Transverse colon (tissue), 4 donors: ENCODE results near the gene HNMT. TPM values are rescaled to one million over a fixed set of nuclear protein-coding genes. Genes with fewer than 3 reads are reported as not detected.

Source experiments
- DNase-seq: peaks from one replicate; pipeline ENCODE4 v3.0.0-alpha.2; 2019
- H3K27ac ChIP-seq, 4 donors: fragments of 200-600 bp; sonication (generic); 2 replicates each; pipeline ENCODE4 v1.5.1; 2016 to 2018; ENCODE audit warnings: inconsistent platforms in 4 of 4
- H3K27me3 ChIP-seq: fragments of 200-600 bp; sonication (generic); 2 replicates; pipeline ENCODE4 v1.5.1; 2017; ENCODE audit warnings: inconsistent platforms
- H3K36me3 ChIP-seq, 4 donors: fragments of 200-600 bp; sonication (generic); 2 replicates each; pipeline ENCODE4 v1.5.1; 2017 to 2019; ENCODE audit warnings: inconsistent platforms in 4 of 4
- H3K4me1 ChIP-seq, 4 donors: fragments of 200-600 bp; sonication (generic); 2 replicates each; pipeline ENCODE4 v1.5.1; 2017 to 2020; ENCODE audit warnings: inconsistent platforms in 4 of 4
- H3K4me3 ChIP-seq, 4 donors: fragments of 200-600 bp; sonication (generic); 1 replicate in 1 of 4; 2 replicates in 3 of 4; pipeline versions ENCODE4 v1.5.1 to v1.6.1; 2017 to 2019; ENCODE audit warnings: inconsistent platforms in 4 of 4
- H3K9me3 ChIP-seq, 2 donors: fragments of 200-600 bp; sonication (generic); 2 replicates each; pipeline ENCODE4 v1.5.1; 2017 to 2019; ENCODE audit warnings: inconsistent platforms in 2 of 2
- EP300 ChIP-seq: sonication (generic); formaldehyde crosslinking; IDR thresholded peaks from one replicate; pipeline ENCODE4 v1.6.1; 2017; ENCODE audit warnings: antibody characterized with exemption, low read depth
- POLR2A ChIP-seq: fragments of 450-650 bp; IDR thresholded peaks from one replicate; pipeline ENCODE4 v1.6.1; 2016; ENCODE audit warnings: antibody characterized with exemption, mild to moderate bottlenecking, moderate library complexity
- POLR2AphosphoS5 ChIP-seq, 3 donors: sonication (generic); formaldehyde crosslinking; IDR thresholded peaks; one replicate each; pipeline ENCODE4 v1.6.1; 2016; ENCODE audit warnings: antibody characterized with exemption in 3 of 3
- whole genome bisulfite sequencing, 2 donors: methylation state at CpG; one replicate each; pipeline ENCODE4 v1.1.5; 2018; ENCODE audit warnings: low coverage in 1 of 2; 5-methylcytosine and 5-hydroxymethylcytosine counted together
- in situ Hi-C, 4 donors: fragments of 200-750 bp; cut with MboI; loops; one replicate each; pipeline versions ENCODE4 v1.15.0 to v1.15.1; 2017; ENCODE audit warnings: low sequenced_read_pairs in 3 of 4, low pct_ligation_motif_present in 1 of 4, low pct_unique_long_range_greater_than_20kb in 1 of 4
- intact Hi-C: fragments of 100-400 bp; cut with DNase I; formaldehyde crosslinking; loops from one replicate; pipeline ENCODE4 v1.15.1; 2023; ENCODE audit warnings: low total_unique reads
- total RNA-seq, 4 donors: library from RNA; depleted of rRNA; stranded (reverse); fragments of >200 nt; gene quantifications; one replicate each; pipeline ENCODE4 v1.1.0, GENCODE V29; 2016
- TF ChIP-seq, protein P1 (sequence below), 5 experiments: fragments of 200-600 bp in 3 of 5; fragments of 450-650 bp in 2 of 5; sonication (generic) in 3 of 5; IDR thresholded peaks; 1 replicate in 2 of 5; 2 replicates in 3 of 5; pipeline ENCODE4 v1.5.1; 2016 to 2017; ENCODE audit warnings: antibody characterized with exemption in 5 of 5, inconsistent platforms in 3 of 5, mild to moderate bottlenecking in 2 of 5, moderate library complexity in 1 of 5

Gene HNMT
- total RNA-seq, 4 donors from 2014 or later: 36.3 to 64.9 (median 48.4) TPM

DNA sequence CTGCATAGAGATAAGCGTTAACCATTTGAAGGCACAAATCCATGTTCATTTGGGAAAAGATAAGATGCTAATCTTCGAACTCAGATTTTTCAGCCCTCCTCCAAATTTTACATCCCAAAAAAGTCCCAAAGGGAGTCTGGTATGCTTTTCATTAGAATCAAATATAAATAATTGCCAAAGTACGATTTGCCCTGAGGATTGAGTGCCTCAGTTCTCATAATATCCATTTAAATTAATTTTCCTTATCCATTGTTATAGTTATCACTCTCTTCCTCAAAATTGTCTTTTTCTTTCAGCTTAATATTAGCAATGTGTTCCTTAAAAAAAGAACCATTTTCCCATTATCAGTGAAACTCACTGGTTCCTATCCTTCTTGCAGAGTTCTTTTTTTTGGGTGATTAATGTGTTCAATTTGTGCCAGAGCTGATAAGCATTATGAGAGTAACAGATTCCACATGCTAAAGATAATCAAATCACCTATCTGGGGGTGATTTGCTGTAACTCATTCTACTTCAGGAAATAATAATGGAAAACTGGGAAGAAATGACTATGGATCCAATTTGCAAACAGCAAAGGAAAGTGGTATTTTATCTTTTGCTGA, 686 bp downstream of the HNMT start:
- intact Hi-C loops: loop anchor here (10.0 kb wide), 1 partner anchor 1690 kb away; no protein-coding TSS in a partner anchor
- Histone ChIP-seq H3K4me1 (peaks cover 5 to 56% (median 28%) of the 10 kb centered on the region in 4 donors), H3K27me3 (no peaks in the 10 kb centered on the region), H3K36me3 (no peaks in the 10 kb centered on the region), H3K4me3 (peak overlapping the region; percentile 16 to 65 (median 44)), H3K9me3 (no peaks in the 10 kb centered on the region), H3K27ac (peak overlapping the region; percentile 89 to 91 (median 90))
- DNase-seq: no peak
- WGBS, 2 donors: 20 to 26% methylated on average over 3 of the region's 3 CpGs
- TF ChIP-seq POLR2A (no peak), EP300 (no peak), POLR2AphosphoS5 (IDR thresholded peaks at IDR 0.05) (no peak)
- TF ChIP-seq, protein P1, sequence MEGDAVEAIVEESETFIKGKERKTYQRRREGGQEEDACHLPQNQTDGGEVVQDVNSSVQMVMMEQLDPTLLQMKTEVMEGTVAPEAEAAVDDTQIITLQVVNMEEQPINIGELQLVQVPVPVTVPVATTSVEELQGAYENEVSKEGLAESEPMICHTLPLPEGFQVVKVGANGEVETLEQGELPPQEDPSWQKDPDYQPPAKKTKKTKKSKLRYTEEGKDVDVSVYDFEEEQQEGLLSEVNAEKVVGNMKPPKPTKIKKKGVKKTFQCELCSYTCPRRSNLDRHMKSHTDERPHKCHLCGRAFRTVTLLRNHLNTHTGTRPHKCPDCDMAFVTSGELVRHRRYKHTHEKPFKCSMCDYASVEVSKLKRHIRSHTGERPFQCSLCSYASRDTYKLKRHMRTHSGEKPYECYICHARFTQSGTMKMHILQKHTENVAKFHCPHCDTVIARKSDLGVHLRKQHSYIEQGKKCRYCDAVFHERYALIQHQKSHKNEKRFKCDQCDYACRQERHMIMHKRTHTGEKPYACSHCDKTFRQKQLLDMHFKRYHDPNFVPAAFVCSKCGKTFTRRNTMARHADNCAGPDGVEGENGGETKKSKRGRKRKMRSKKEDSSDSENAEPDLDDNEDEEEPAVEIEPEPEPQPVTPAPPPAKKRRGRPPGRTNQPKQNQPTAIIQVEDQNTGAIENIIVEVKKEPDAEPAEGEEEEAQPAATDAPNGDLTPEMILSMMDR (IDR thresholded peaks at IDR 0.05): no peak
- in situ Hi-C loops: no loop called here

DNA sequence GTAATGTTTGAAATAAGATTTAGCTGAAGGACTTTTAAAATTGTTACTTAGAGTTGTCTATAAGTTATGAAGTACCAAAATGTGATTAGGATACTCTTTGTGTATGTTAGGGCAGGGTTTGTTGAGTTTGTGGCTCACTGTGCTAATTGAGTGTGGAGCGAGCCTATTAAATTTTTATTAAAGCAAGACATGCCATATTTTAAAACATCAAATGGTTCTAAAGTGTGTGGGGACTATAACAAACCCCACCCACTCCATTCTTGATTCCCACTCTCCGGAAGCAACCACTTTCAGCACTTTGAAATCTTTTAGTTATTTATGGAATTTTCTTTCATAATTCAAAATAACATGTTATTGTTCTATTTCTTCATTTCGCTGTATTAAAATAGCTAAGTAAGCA, 1.8 kb downstream of the HNMT start:
- Histone ChIP-seq H3K27me3 (no peaks in the 10 kb centered on the region), H3K4me3 (peak overlapping the region in 3 of 4 donors; percentile 42 to 65 (median 46)), H3K27ac (peak overlapping the region; percentile 89 to 91 (median 90)), H3K36me3 (no peaks in the 10 kb centered on the region), H3K4me1 (peaks cover 5 to 58% (median 28%) of the 10 kb centered on the region in 4 donors), H3K9me3 (no peaks in the 10 kb centered on the region)
- intact Hi-C loops (loop anchor here (10.0 kb wide), 1 partner anchor 1689 kb away; no protein-coding TSS in a partner anchor), in situ Hi-C loops (no loop called here)
- no peak for DNase-seq
- 33 to 41% methylated on average over 3 of the region's 3 CpGs for WGBS, 2 donors
- no peak for TF ChIP-seq EP300
- TF ChIP-seq POLR2A: no peak
- TF ChIP-seq POLR2AphosphoS5 (IDR thresholded peaks at IDR 0.05): no peak
- TF ChIP-seq, protein P1 (IDR thresholded peaks at IDR 0.05): no peak

DNA sequence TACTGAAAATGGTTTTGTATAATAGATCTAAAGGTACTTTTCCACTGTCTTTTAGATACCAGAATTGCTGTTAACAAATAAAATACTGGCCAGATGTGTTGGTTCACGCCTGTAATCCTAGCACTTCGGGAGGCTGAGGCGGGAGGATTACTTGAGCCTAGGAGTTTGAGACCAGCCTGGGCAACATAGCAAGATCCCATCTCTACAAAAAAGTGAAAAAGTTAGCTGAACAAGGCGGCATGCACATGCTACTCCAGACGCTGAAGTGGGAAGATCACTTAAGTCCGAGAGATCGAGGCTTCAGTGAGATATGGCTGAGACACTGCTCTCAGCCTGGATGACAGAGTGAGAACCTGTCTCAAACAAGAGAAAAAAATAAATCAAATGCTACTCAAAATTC, 2.8 kb downstream of the HNMT start:
- intact Hi-C loops: loop anchor here (10.0 kb wide), 1 partner anchor 1688 kb away; no protein-coding TSS in a partner anchor
- in situ Hi-C loops: no loop called here
- Histone ChIP-seq H3K36me3 (no peaks in the 10 kb centered on the region), H3K4me3 (no peak overlapping the region), H3K27ac (peak overlapping the region in 3 of 4 donors; percentile 9 to 91 (median 91)), H3K4me1 (peaks cover 5 to 68% (median 28%) of the 10 kb centered on the region in 4 donors), H3K27me3 (no peaks in the 10 kb centered on the region), H3K9me3 (no peaks in the 10 kb centered on the region)
- 88 to 90% methylated on average over 7 of the region's 7 CpGs for WGBS, 2 donors
- no peak for TF ChIP-seq POLR2A
- no peak for DNase-seq

DNA sequence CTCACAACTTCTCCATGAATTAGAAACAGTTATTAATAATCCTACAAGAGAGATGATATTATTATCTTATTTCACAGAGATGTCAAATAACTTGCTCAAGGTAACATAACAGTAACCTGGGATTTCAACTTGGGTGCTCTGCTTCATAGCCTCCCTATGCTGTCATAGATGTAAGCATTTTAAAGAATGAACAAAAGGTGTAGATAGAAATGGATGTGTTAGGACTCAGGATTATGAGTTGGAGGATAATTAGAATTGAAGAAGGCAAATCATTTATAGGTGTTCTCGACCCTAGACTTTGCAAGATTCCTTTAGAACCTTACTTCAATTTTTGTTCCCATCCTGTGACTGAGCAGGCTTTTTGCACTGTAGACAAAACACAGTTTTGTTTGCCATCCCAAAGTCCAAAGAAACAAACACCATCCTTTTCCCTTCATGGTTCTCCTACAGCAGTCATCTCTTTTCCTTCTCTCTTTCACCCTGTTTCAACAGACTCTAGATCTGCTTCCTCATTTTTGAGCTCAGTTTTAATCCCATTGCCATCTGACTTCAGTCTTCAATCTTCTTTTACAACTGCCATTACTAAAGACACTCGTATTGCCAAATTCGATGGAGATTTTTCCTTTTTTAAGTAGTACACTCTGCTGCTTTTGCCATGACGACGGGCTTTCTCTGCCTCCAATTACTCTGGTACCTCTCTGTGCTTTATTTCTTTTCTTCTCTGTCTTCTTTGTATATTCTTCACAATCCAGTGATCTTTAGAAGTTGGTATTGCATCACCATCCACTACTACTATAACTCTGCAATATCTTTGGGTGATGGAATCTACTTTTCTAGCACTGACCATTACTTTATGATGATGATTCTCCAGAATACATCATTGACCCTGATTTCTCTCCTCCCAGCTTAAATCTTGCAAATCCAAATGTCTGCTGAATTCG, 4.5 kb downstream of the HNMT start:
- H3K4me1 ChIP-seq: peaks cover 5 to 74% (median 30%) of the 10 kb centered on the region in 4 donors
- intact Hi-C loops (loop anchor here (10.0 kb wide), 1 partner anchor 1686 kb away; no protein-coding TSS in a partner anchor), in situ Hi-C loops (no loop called here)
- H3K36me3 ChIP-seq: no peaks in the 10 kb centered on the region
- 58 to 60% methylated on average over 6 of the region's 6 CpGs for WGBS, 2 donors
- TF ChIP-seq POLR2A (no peak), POLR2AphosphoS5 (IDR thresholded peaks at IDR 0.05) (no peak), EP300 (no peak)
- TF ChIP-seq, protein P1 (IDR thresholded peaks at IDR 0.05): no peak
- no peak for DNase-seq
- H3K27me3 ChIP-seq: no peaks in the 10 kb centered on the region
- H3K4me3 ChIP-seq: no peak overlapping the region
- peak overlapping the region; percentile 46 to 73 (median 58) for H3K27ac ChIP-seq
- H3K9me3 ChIP-seq: no peaks in the 10 kb centered on the region
